ENCODE data around the gene ESYT1.

ESYT1 gene

DNA sequence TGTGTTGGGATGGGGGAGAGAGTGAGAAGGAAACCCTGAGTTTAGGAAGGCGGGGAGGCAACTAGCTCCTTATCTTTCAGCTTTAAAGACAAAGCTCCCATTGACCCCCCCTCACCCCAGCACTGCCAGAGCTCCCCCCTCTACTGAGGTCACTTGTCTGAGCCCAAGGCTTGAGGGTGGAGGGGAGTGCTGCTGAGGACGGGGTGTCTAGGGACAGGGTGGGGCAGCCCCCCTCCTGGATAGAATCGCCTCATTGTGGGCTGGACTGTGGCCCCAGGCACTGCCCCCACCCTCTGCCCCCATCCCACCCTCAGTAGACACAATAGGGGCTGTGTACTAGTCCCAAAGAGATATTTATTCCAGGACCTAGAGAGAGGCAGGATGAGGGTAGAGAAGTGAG, 45.1 kb upstream of the ESYT1 start:
- no peaks in the 10 kb centered on the region for H3K27me3 ChIP-seq (replicated peaks; ENCODE audit: control insufficient read depth, insufficient read depth, low read length, poor library complexity, severe bottlenecking)
- no peaks in the 10 kb centered on the region for H3K9me3 ChIP-seq (ENCODE audit: control insufficient read depth, low read length)
- H3K36me3 ChIP-seq (ENCODE audit: control insufficient read depth, insufficient read depth, low read length): no peaks in the 10 kb centered on the region
- peaks cover 17% of the 10 kb centered on the region for H3K4me1 ChIP-seq (ENCODE audit: control insufficient read depth, insufficient read depth, low read length, poor library complexity, severe bottlenecking)
- no peak overlapping the region for H3K4me3 ChIP-seq (ENCODE audit: insufficient read depth, low read depth, low read length, poor library complexity, severe bottlenecking)
- no peak overlapping the region for H3K27ac ChIP-seq (ENCODE audit: insufficient read depth, low read length, poor library complexity, severe bottlenecking)
- no peak for DNase-seq

- no peak for DNase-seq
- no peak overlapping the region for H3K4me3 ChIP-seq (ENCODE audit: insufficient read depth, low read depth, low read length, poor library complexity, severe bottlenecking)
Measured at GRCh38 chr12:56084958-56085543, 43.0 kb upstream of the ESYT1 start.

DNA sequence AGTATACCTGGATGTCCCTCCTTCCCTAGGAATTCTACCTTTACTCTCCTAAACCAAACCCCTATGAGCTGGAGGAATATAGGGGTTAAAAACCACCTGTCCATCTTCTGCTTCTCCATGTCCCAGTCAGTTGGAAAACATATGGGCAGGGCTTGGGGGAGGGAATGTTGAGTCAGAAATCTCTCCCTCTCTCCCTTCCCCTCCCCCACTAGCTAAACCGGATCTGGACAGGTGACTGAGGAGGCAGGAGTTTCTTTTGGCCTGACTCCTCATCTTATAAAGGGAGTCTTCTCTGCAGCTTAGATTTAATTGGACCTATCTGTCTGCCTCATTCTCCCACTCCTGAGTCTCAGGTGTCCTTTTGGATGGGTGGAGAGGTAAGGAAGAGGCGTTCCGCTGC, 42.0 kb upstream of the ESYT1 start:
- Histone ChIP-seq H3K27ac (ENCODE audit: insufficient read depth, low read length, poor library complexity, severe bottlenecking) (no peak overlapping the region), H3K36me3 (ENCODE audit: control insufficient read depth, insufficient read depth, low read length) (no peaks in the 10 kb centered on the region), H3K4me3 (ENCODE audit: insufficient read depth, low read depth, low read length, poor library complexity, severe bottlenecking) (no peak overlapping the region), H3K27me3 (replicated peaks; ENCODE audit: control insufficient read depth, insufficient read depth, low read length, poor library complexity, severe bottlenecking) (no peaks in the 10 kb centered on the region), H3K9me3 (ENCODE audit: control insufficient read depth, low read length) (no peaks in the 10 kb centered on the region), H3K4me1 (ENCODE audit: control insufficient read depth, insufficient read depth, low read length, poor library complexity, severe bottlenecking) (no peaks in the 10 kb centered on the region)
- no peak for DNase-seq

More at GRCh38 chr12:56084958-56085543, 43.0 kb upstream of the ESYT1 start:
- Histone ChIP-seq H3K27me3 (replicated peaks; ENCODE audit: control insufficient read depth, insufficient read depth, low read length, poor library complexity, severe bottlenecking) (no peaks in the 10 kb centered on the region), H3K36me3 (ENCODE audit: control insufficient read depth, insufficient read depth, low read length) (no peaks in the 10 kb centered on the region), H3K9me3 (ENCODE audit: control insufficient read depth, low read length) (no peaks in the 10 kb centered on the region), H3K4me1 (ENCODE audit: control insufficient read depth, insufficient read depth, low read length, poor library complexity, severe bottlenecking) (peaks cover 9% of the 10 kb centered on the region), H3K27ac (ENCODE audit: insufficient read depth, low read length, poor library complexity, severe bottlenecking) (no peak overlapping the region)

DNA sequence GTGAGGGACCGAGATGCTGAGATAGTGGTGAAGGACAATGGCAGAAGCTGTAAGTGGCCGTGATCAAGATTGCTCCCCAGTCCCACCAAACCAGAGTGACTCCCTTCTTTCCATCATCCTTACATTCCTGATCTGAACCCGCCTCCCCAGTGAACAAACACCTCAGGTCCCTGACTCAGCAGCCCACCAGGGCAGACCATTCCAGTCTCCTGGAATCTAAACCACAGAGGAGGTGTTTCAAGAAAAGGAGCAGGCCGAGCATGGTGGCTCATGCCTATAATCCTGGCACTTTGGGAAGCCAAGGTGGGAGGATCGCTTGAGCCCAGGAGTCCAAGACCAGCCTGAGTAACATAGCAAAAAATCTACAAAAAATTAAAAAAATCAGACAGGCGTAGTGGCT, 41.5 kb upstream of the ESYT1 start:
- H3K4me3 ChIP-seq (ENCODE audit: insufficient read depth, low read depth, low read length, poor library complexity, severe bottlenecking): no peak overlapping the region
- no peaks in the 10 kb centered on the region for H3K9me3 ChIP-seq (ENCODE audit: control insufficient read depth, low read length)
- no peaks in the 10 kb centered on the region for H3K27me3 ChIP-seq (replicated peaks; ENCODE audit: control insufficient read depth, insufficient read depth, low read length, poor library complexity, severe bottlenecking)
- no peak for DNase-seq
- no peaks in the 10 kb centered on the region for H3K4me1 ChIP-seq (ENCODE audit: control insufficient read depth, insufficient read depth, low read length, poor library complexity, severe bottlenecking)
- H3K27ac ChIP-seq (ENCODE audit: insufficient read depth, low read length, poor library complexity, severe bottlenecking): no peak overlapping the region
- no peaks in the 10 kb centered on the region for H3K36me3 ChIP-seq (ENCODE audit: control insufficient read depth, insufficient read depth, low read length)

GRCh38 chr12:56087220-56087619, 40.8 kb upstream of the ESYT1 start:
- DNase-seq: no peak
- Histone ChIP-seq H3K27ac (ENCODE audit: insufficient read depth, low read length, poor library complexity, severe bottlenecking) (no peak overlapping the region), H3K9me3 (ENCODE audit: control insufficient read depth, low read length) (no peaks in the 10 kb centered on the region), H3K4me3 (ENCODE audit: insufficient read depth, low read depth, low read length, poor library complexity, severe bottlenecking) (no peak overlapping the region), H3K4me1 (ENCODE audit: control insufficient read depth, insufficient read depth, low read length, poor library complexity, severe bottlenecking) (no peaks in the 10 kb centered on the region), H3K36me3 (ENCODE audit: control insufficient read depth, insufficient read depth, low read length) (no peaks in the 10 kb centered on the region), H3K27me3 (replicated peaks; ENCODE audit: control insufficient read depth, insufficient read depth, low read length, poor library complexity, severe bottlenecking) (no peaks in the 10 kb centered on the region)

DNA sequence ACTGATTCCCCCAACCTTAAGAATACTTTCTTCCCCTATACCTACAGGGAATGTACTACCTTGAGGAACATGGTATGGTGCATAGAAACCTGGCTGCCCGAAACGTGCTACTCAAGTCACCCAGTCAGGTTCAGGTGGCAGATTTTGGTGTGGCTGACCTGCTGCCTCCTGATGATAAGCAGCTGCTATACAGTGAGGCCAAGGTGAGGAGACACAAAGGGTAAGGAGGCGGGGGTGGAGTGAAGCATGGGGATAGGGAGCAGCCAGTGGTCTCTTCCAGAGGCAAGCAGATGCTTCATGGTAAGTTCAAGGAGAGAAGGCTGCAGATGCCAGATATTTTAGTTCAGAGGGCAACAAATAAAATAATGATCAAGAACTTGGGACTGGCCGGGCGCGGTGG, 30.3 kb upstream of the ESYT1 start:
- peaks cover 10% of the 10 kb centered on the region for H3K4me1 ChIP-seq (ENCODE audit: control insufficient read depth, insufficient read depth, low read length, poor library complexity, severe bottlenecking)
- no peaks in the 10 kb centered on the region for H3K27me3 ChIP-seq (replicated peaks; ENCODE audit: control insufficient read depth, insufficient read depth, low read length, poor library complexity, severe bottlenecking)
- H3K4me3 ChIP-seq (ENCODE audit: insufficient read depth, low read depth, low read length, poor library complexity, severe bottlenecking): no peak overlapping the region
- DNase-seq: no peak
- no peak overlapping the region for H3K27ac ChIP-seq (ENCODE audit: insufficient read depth, low read length, poor library complexity, severe bottlenecking)
- no peaks in the 10 kb centered on the region for H3K9me3 ChIP-seq (ENCODE audit: control insufficient read depth, low read length)
- H3K36me3 ChIP-seq (ENCODE audit: control insufficient read depth, insufficient read depth, low read length): no peaks in the 10 kb centered on the region

GRCh38 chr12:56098592-56098991, 29.5 kb upstream of the ESYT1 start:
- Histone ChIP-seq H3K36me3 (ENCODE audit: control insufficient read depth, insufficient read depth, low read length) (no peaks in the 10 kb centered on the region), H3K27ac (ENCODE audit: insufficient read depth, low read length, poor library complexity, severe bottlenecking) (no peak overlapping the region), H3K27me3 (replicated peaks; ENCODE audit: control insufficient read depth, insufficient read depth, low read length, poor library complexity, severe bottlenecking) (no peaks in the 10 kb centered on the region), H3K9me3 (ENCODE audit: control insufficient read depth, low read length) (no peaks in the 10 kb centered on the region), H3K4me1 (ENCODE audit: control insufficient read depth, insufficient read depth, low read length, poor library complexity, severe bottlenecking) (peaks cover 18% of the 10 kb centered on the region), H3K4me3 (ENCODE audit: insufficient read depth, low read depth, low read length, poor library complexity, severe bottlenecking) (no peak overlapping the region)
- no peak for DNase-seq

DNA sequence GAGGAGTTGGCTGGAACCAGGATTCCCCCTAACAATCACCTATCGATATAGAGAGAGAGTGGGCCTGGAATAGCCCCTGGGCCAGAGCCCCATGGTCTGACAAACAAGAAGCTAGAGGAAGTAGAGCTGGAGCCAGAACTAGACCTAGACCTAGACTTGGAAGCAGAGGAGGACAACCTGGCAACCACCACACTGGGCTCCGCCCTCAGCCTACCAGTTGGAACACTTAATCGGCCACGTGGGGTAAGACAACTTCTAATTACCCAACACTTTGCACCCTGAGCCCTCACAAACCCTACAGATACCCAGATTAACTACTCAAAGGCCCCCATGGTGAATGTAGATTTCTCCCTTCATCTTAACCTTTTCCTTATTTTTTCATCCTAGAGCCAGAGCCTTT, 28.3 kb upstream of the ESYT1 start:
- Histone ChIP-seq H3K4me1 (ENCODE audit: control insufficient read depth, insufficient read depth, low read length, poor library complexity, severe bottlenecking) (peaks cover 23% of the 10 kb centered on the region), H3K27me3 (replicated peaks; ENCODE audit: control insufficient read depth, insufficient read depth, low read length, poor library complexity, severe bottlenecking) (no peaks in the 10 kb centered on the region), H3K4me3 (ENCODE audit: insufficient read depth, low read depth, low read length, poor library complexity, severe bottlenecking) (no peak overlapping the region), H3K9me3 (ENCODE audit: control insufficient read depth, low read length) (no peaks in the 10 kb centered on the region), H3K36me3 (ENCODE audit: control insufficient read depth, insufficient read depth, low read length) (no peaks in the 10 kb centered on the region), H3K27ac (ENCODE audit: insufficient read depth, low read length, poor library complexity, severe bottlenecking) (no peak overlapping the region)
- DNase-seq: no peak

DNA sequence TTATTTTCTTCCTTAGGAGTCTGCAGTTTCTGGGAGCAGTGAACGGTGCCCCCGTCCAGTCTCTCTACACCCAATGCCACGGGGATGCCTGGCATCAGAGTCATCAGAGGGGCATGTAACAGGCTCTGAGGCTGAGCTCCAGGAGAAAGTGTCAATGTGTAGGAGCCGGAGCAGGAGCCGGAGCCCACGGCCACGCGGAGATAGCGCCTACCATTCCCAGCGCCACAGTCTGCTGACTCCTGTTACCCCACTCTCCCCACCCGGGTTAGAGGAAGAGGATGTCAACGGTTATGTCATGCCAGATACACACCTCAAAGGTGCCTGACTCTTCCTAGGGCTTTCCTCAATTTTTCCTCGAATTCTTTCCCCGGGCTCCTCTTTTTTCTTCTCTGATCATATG, 27.0 kb upstream of the ESYT1 start:
- no peak for DNase-seq
- peaks cover 35% of the 10 kb centered on the region for H3K4me1 ChIP-seq (ENCODE audit: control insufficient read depth, insufficient read depth, low read length, poor library complexity, severe bottlenecking)
- H3K27ac ChIP-seq (ENCODE audit: insufficient read depth, low read length, poor library complexity, severe bottlenecking): peak overlapping the region; percentile 31
- H3K36me3 ChIP-seq (ENCODE audit: control insufficient read depth, insufficient read depth, low read length): no peaks in the 10 kb centered on the region
- H3K4me3 ChIP-seq (ENCODE audit: insufficient read depth, low read depth, low read length, poor library complexity, severe bottlenecking): no peak overlapping the region
- H3K9me3 ChIP-seq (ENCODE audit: control insufficient read depth, low read length): no peaks in the 10 kb centered on the region
- H3K27me3 ChIP-seq (replicated peaks; ENCODE audit: control insufficient read depth, insufficient read depth, low read length, poor library complexity, severe bottlenecking): no peaks in the 10 kb centered on the region

DNA sequence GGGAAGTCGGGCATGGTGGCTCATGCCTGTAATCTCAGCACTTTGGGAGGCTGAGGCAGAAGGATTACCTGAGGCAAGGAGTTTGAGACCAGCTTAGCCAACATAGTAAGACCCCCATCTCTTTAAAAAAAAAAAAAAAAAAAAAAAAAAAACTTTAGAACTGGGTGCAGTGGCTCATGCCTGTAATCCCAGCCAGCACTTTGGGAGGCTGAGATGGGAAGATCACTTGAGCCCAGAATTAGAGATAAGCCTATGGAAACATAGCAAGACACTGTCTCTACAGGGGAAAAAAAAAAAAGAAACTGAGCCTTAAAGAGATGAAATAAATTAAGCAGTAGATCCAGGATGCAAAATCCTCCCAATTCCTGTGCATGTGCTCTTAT, 25.4 kb upstream of the ESYT1 start:
- peaks cover 36% of the 10 kb centered on the region for H3K4me1 ChIP-seq (ENCODE audit: control insufficient read depth, insufficient read depth, low read length, poor library complexity, severe bottlenecking)
- no peaks in the 10 kb centered on the region for H3K9me3 ChIP-seq (ENCODE audit: control insufficient read depth, low read length)
- peak overlapping the region; percentile 87 for H3K27ac ChIP-seq (ENCODE audit: insufficient read depth, low read length, poor library complexity, severe bottlenecking)
- H3K4me3 ChIP-seq (ENCODE audit: insufficient read depth, low read depth, low read length, poor library complexity, severe bottlenecking): peak overlapping the region; percentile 20
- no peaks in the 10 kb centered on the region for H3K27me3 ChIP-seq (replicated peaks; ENCODE audit: control insufficient read depth, insufficient read depth, low read length, poor library complexity, severe bottlenecking)
- peaks cover 11% of the 10 kb centered on the region for H3K36me3 ChIP-seq (ENCODE audit: control insufficient read depth, insufficient read depth, low read length)
- DNase-seq: no peak
